Activated CD4-positive, alpha-beta T cell treated with anti-CD3 and anti-CD28 coated beads for 1 hour (primary cell): ENCODE results near the gene TRAF6.
A peak's percentile ranks its signal among the peaks of the same experiment; 100 is the strongest.
"Not testable (repeated sequence)": the region's sequence is repeated elsewhere in the genome, so short reads cannot be mapped to it uniquely, and the experiment has no call there.

Experiments
- DNase-seq: peaks from one replicate; pipeline ENCODE4 v3.0.0-alpha.2; 2020

The TRAF6 gene

GRCh38 chr11:36509694-36510593 is at the start of gene TRAF6:
Gene TRAF6, minus strand, starts transcription at chr11:36510272. Its CDS starts 8,757 bp downstream, at chr11:36501515.
- peak; percentile 80 for DNase-seq

- DNase-seq: no peak
Observed at GRCh38 chr11:36558571-36559413, 48.7 kb upstream of the TRAF6 start.

- no peak for DNase-seq
Observed at GRCh38 chr11:36557991-36558390, 47.9 kb upstream of the TRAF6 start.

GRCh38 chr11:36557390-36557789 is 47.3 kb upstream of the TRAF6 start:
- DNase-seq: not testable (repeated sequence)

GRCh38 chr11:36550385-36551115 is 40.5 kb upstream of the TRAF6 start:
- no peak for DNase-seq

- DNase-seq: no peak
Observed at GRCh38 chr11:36540998-36541397, 30.9 kb upstream of the TRAF6 start.

- DNase-seq: no peak
Observed at GRCh38 chr11:36534276-36534840, 24.3 kb upstream of the TRAF6 start.

GRCh38 chr11:36532941-36533601 is 23.0 kb upstream of the TRAF6 start:
- no peak for DNase-seq

- no peak for DNase-seq
Observed at GRCh38 chr11:36530840-36531239, 20.8 kb upstream of the TRAF6 start.

GRCh38 chr11:36513965-36514364 is 3.9 kb upstream of the TRAF6 start:
- no peak for DNase-seq

- no peak for DNase-seq
Observed at GRCh38 chr11:36512016-36512415, 1.9 kb upstream of the TRAF6 start.

- not testable (repeated sequence) for DNase-seq
Observed at GRCh38 chr11:36511062-36511461, 990 bp upstream of the TRAF6 start.

GRCh38 chr11:36510594-36510942 is 496 bp upstream of the TRAF6 start:
- no peak for DNase-seq

- no peak for DNase-seq
Observed at GRCh38 chr11:36509201-36509639, 852 bp downstream of the TRAF6 start.

GRCh38 chr11:36508743-36509142 is 1.3 kb downstream of the TRAF6 start:
- DNase-seq: no peak

GRCh38 chr11:36507824-36508489 is 2.1 kb downstream of the TRAF6 start:
- no peak for DNase-seq

GRCh38 chr11:36501236-36501635 is 8.8 kb downstream of the TRAF6 start:
- DNase-seq: no peak

- DNase-seq: no peak
Observed at GRCh38 chr11:36500315-36500721, 9.8 kb downstream of the TRAF6 start.

GRCh38 chr11:36499315-36499714 is 10.8 kb downstream of the TRAF6 start:
- no peak for DNase-seq

- no peak for DNase-seq
Observed at GRCh38 chr11:36498721-36499120, 11.4 kb downstream of the TRAF6 start.

- no peak for DNase-seq
Observed at GRCh38 chr11:36493332-36493731, 16.7 kb downstream of the TRAF6 start.
